GM23338 (cell line): ENCODE measurements around the gene SCN9A. TPM values are rescaled to one million over a fixed set of nuclear protein-coding genes. Genes with fewer than 3 reads are reported as not detected.

Experiments
- ATAC-seq: fragments of 200-7000 bp; cut with Tn5 transposase; 3 replicates; pipeline ENCODE4 v1.9.1; 2020
- DNase-seq: peaks from one replicate; pipeline ENCODE4 v3.0.0-alpha.2; 2015; ENCODE audit warnings: low spot score
- H2AFZ ChIP-seq: fragments of 200-600 bp; sonication (generic); 2 replicates; pipeline ENCODE4 v1.8.0; 2016; ENCODE audit warnings: antibody characterized with exemption, mild to moderate bottlenecking, moderate library complexity
- H3F3A ChIP-seq: fragments of 200-600 bp; sonication (generic); replicated peaks from 2 replicates; pipeline ENCODE4 v1.8.0; 2017; ENCODE audit warnings: antibody characterized with exemption, mixed run types, low read depth
- H3K27ac ChIP-seq: fragments of 200-600 bp; sonication (generic); 2 replicates; pipeline ENCODE4 v1.6.1; 2016; ENCODE audit warnings: low read depth
- H3K27me3 ChIP-seq: fragments of 200-600 bp; sonication (generic); 2 replicates; pipeline ENCODE4 v1.8.0; 2016; ENCODE audit warnings: mild to moderate bottlenecking, mixed run types, moderate library complexity; ENCODE audit not compliant: insufficient read depth
- H3K36me3 ChIP-seq: fragments of 200-600 bp; sonication (generic); 2 replicates; pipeline ENCODE4 v1.8.0; 2016; ENCODE audit warnings: mild to moderate bottlenecking; ENCODE audit not compliant: insufficient read depth
- H3K4me1 ChIP-seq: fragments of 200-600 bp; sonication (generic); 2 replicates; pipeline ENCODE4 v1.8.0; 2016; ENCODE audit warnings: mild to moderate bottlenecking, moderate library complexity; ENCODE audit not compliant: insufficient read depth
- H3K4me2 ChIP-seq: fragments of 200-600 bp; sonication (generic); 2 replicates; pipeline ENCODE4 v1.7.1; 2017; ENCODE audit warnings: mixed run types
- H3K4me3 ChIP-seq: fragments of 200-600 bp; sonication (generic); 2 replicates; pipeline ENCODE4 v1.6.1; 2016; ENCODE audit warnings: mixed run types
- H3K79me2 ChIP-seq: fragments of 200-600 bp; sonication (generic); replicated peaks from 2 replicates; pipeline ENCODE4 v1.8.0; 2017; ENCODE audit warnings: mild to moderate bottlenecking; ENCODE audit not compliant: insufficient read depth
- H3K9me2 ChIP-seq: fragments of 200-600 bp; sonication (generic); 2 replicates; pipeline ENCODE4 v1.8.0; 2017; ENCODE audit not compliant: insufficient read depth
- H4K20me1 ChIP-seq: fragments of 200-600 bp; sonication (generic); replicated peaks from 2 replicates; pipeline ENCODE4 v1.8.0; 2017; ENCODE audit warnings: mild to moderate bottlenecking; ENCODE audit not compliant: insufficient read depth
- H3K27ac Mint-ChIP-seq: 2 replicates; pipeline ENCODE4 v1.8.0; 2020; ENCODE audit warnings: inconsistent platforms, mild to moderate bottlenecking, moderate library complexity, mixed read lengths
- H3K27me3 Mint-ChIP-seq: 3 replicates; pipeline ENCODE4 v1.8.0; 2022; ENCODE audit warnings: low read depth, mild to moderate bottlenecking, moderate library complexity, mixed read lengths, inconsistent platforms; ENCODE audit not compliant: insufficient read depth, poor library complexity
- H3K36me3 Mint-ChIP-seq: 3 replicates; pipeline ENCODE4 v1.8.0; 2021; ENCODE audit warnings: low read depth, mild to moderate bottlenecking, inconsistent platforms, moderate library complexity, mixed read lengths
- H3K4me1 Mint-ChIP-seq: 3 replicates; pipeline ENCODE4 v1.8.0; 2020; ENCODE audit warnings: mild to moderate bottlenecking, inconsistent platforms, mixed read lengths
- H3K4me3 Mint-ChIP-seq: 3 replicates; pipeline ENCODE4 v1.8.0; 2021; ENCODE audit warnings: moderate library complexity, mild to moderate bottlenecking, inconsistent platforms, mixed read lengths
- H3K9me3 Mint-ChIP-seq: 3 replicates; pipeline ENCODE4 v1.8.0; 2020; ENCODE audit warnings: moderate library complexity, mild to moderate bottlenecking, inconsistent platforms, mixed read lengths
- CREB1 ChIP-seq: fragments of 250-450 bp; sonication (Bioruptor Pico); IDR thresholded peaks from 2 replicates; pipeline ENCODE4 v1.5.0; 2020; ENCODE audit warnings: low read depth, mild to moderate bottlenecking, moderate library complexity
- EZH2 ChIP-seq: fragments of 200-600 bp; sonication (generic); IDR thresholded peaks from one replicate; pipeline ENCODE4 v1.8.0; 2017; ENCODE audit warnings: antibody characterized with exemption, mild to moderate bottlenecking, low read depth; ENCODE audit not compliant: unreplicated experiment
- EZH2phosphoT487 ChIP-seq: fragments of 200-600 bp; sonication (generic); IDR thresholded peaks from one replicate; pipeline ENCODE4 v1.8.1; 2018; ENCODE audit warnings: antibody characterized with exemption; ENCODE audit not compliant: unreplicated experiment
- JUNB ChIP-seq: IDR thresholded peaks from one replicate; pipeline ENCODE4 v1.6.1; 2016; ENCODE audit warnings: antibody characterized with exemption; ENCODE audit not compliant: unreplicated experiment
- NANOG ChIP-seq: IDR thresholded peaks from 2 replicates; pipeline ENCODE4 v1.6.1; 2016; ENCODE audit warnings: antibody characterized with exemption, borderline replicate concordance
- POLR2AphosphoS5 ChIP-seq: IDR thresholded peaks from 2 replicates; pipeline ENCODE4 v1.6.1; 2016; ENCODE audit warnings: antibody characterized with exemption, low read depth
- ZNF114 ChIP-seq: fragments of 250-450 bp; sonication (Bioruptor Pico); IDR thresholded peaks from 2 replicates; pipeline ENCODE4 v1.5.0; 2020; ENCODE audit warnings: mild to moderate bottlenecking, moderate library complexity
- ZNF331 ChIP-seq: fragments of 250-450 bp; sonication (Bioruptor Pico); IDR thresholded peaks from 2 replicates; pipeline ENCODE4 v1.5.0; 2020; ENCODE audit warnings: low read depth, mild to moderate bottlenecking, moderate library complexity
- polyA plus RNA-seq: library from polyadenylated mRNA; unstranded; fragments of >200 nt; fragmentation: Nextera tagmentation; extraction: Ambion mirVana; gene quantifications from 2 replicates; pipeline ENCODE4 v1.2.1, GENCODE V29; 2016
- total RNA-seq: library from RNA; depleted of rRNA; stranded (reverse); fragments of >200 nt; shearing (Covaris generic); gene quantifications from 2 replicates; pipeline ENCODE4 v1.2.3, GENCODE V29; 2014
- TF ChIP-seq, protein P1 (sequence below): IDR thresholded peaks from 2 replicates; pipeline ENCODE4 v1.6.1; 2016; ENCODE audit warnings: antibody characterized with exemption
- TF ChIP-seq, protein P2 (sequence below): IDR thresholded peaks from one replicate; pipeline ENCODE4 v1.6.1; 2018; ENCODE audit warnings: antibody characterized with exemption; ENCODE audit not compliant: unreplicated experiment

SCN9A gene
- total and polyA plus RNA-seq, 2 experiments from 2014 or later: 8.8 to 9.5 TPM

DNA sequence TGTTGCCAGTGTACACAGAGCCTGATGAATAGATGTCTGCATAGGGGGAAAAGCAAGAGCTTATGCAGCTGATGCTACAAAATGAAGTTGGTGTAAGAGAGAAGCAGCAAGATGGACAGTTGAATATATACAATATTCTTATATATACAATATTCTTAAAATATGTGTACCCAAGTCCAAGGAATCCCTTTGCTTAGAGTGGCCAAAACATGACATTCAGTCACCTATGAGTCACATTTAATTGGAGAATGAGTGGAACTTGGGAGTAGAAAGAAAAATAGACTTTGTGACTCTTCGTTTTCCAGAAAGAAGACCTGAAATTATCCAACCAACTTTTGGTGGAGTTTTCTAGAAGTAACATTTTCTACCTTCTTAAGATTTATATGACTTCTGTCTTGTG is 81.8 kb downstream of the SCN9A start:
- Histone ChIP-seq H4K20me1 (no peaks in the 10 kb centered on the region), H2AFZ (no peak overlapping the region), H3F3A (no peaks in the 10 kb centered on the region), H3K27me3 (no peaks in the 10 kb centered on the region), H3K9me2 (no peaks in the 10 kb centered on the region; the same call in 1 of the 2 replicates), H3K4me2 (no peak overlapping the region), H3K36me3 (no peaks in the 10 kb centered on the region), H3K4me3 (no peak overlapping the region), H3K4me1 (peaks cover 3% of the 10 kb centered on the region; the same call in 1 of the 2 replicates), H3K79me2 (no peaks in the 10 kb centered on the region), H3K27ac (no peak overlapping the region)
- H3K9me3 Mint-ChIP-seq: peaks cover 15% of the 10 kb centered on the region; the same call in 2 of the 3 replicates
- peaks cover 4% of the 10 kb centered on the region; the same call in 1 of the 3 replicates for H3K4me1 Mint-ChIP-seq
- peaks cover 9% of the 10 kb centered on the region; the same call in 2 of the 3 replicates for H3K36me3 Mint-ChIP-seq
- DNase-seq (no peak), ATAC-seq (no peak)
- no peak overlapping the region for H3K4me3 Mint-ChIP-seq
- H3K27me3 Mint-ChIP-seq: no peaks in the 10 kb centered on the region
- H3K27ac Mint-ChIP-seq: no peak overlapping the region
- TF ChIP-seq, protein P1, sequence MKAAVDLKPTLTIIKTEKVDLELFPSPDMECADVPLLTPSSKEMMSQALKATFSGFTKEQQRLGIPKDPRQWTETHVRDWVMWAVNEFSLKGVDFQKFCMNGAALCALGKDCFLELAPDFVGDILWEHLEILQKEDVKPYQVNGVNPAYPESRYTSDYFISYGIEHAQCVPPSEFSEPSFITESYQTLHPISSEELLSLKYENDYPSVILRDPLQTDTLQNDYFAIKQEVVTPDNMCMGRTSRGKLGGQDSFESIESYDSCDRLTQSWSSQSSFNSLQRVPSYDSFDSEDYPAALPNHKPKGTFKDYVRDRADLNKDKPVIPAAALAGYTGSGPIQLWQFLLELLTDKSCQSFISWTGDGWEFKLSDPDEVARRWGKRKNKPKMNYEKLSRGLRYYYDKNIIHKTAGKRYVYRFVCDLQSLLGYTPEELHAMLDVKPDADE: no peak
- no peak for TF ChIP-seq EZH2
- TF ChIP-seq EZH2phosphoT487: no peak
- no peak for TF ChIP-seq POLR2AphosphoS5

DNA sequence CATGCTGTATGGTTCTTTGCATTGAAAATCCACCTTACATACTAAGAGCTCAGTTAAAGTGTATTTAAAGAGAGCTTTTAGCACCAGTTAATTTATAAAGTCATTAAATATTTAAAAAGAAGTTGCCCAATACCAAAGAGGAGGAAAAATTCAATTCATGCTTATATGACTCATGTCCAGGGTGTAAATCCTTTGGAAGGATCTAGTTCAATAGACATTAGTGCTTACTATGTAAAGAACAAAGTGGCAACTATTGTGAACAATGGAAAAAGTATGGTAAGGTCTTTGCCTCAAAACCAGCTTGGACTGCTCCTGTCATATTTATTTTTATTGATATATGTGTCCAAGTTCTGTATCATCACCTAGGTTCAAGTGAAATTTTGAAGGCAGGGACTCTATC is 90.5 kb downstream of the SCN9A start:
- Mint-ChIP-seq H3K36me3 (peaks cover 4% of the 10 kb centered on the region; the same call in 2 of the 3 replicates), H3K4me3 (no peak overlapping the region), H3K27me3 (peaks cover 3% of the 10 kb centered on the region), H3K27ac (no peak overlapping the region), H3K4me1 (peaks cover 5% of the 10 kb centered on the region), H3K9me3 (peaks cover 8% of the 10 kb centered on the region; the same call in 2 of the 3 replicates)
- ATAC-seq (no peak), DNase-seq (no peak)
- no peak for TF ChIP-seq EZH2phosphoT487
- TF ChIP-seq CREB1 (CRISPR knock-in tag): no peak
- TF ChIP-seq ZNF331 (CRISPR knock-in tag): no peak
- no peak for TF ChIP-seq NANOG
- TF ChIP-seq POLR2AphosphoS5: no peak
- Histone ChIP-seq H3K79me2 (no peaks in the 10 kb centered on the region), H3K4me1 (peaks cover 15% of the 10 kb centered on the region), H3K9me2 (no peaks in the 10 kb centered on the region), H3K36me3 (no peaks in the 10 kb centered on the region), H3F3A (no peaks in the 10 kb centered on the region), H3K27me3 (no peaks in the 10 kb centered on the region), H3K27ac (no peak overlapping the region), H3K4me3 (no peak overlapping the region), H4K20me1 (no peaks in the 10 kb centered on the region), H3K4me2 (no peak overlapping the region), H2AFZ (no peak overlapping the region)

DNA sequence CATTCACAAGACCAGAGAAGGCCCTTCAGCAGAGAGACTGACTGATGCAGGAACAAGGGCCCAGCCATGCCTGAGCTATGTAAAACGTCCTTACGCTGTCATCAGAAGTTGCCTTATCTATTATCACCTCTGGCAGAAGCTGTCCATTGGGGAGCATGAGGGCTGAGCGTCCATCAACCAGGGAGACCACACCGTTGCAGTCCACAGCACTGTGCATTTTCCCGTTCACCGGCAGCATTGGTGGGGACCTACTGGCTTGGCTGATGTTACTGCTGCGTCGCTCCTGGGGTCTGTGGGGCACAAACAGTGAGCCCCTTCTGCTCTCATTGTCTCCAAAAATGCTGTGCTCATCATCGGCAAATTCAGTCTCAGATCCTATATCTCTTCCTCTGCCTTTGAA is 91.4 kb downstream of the SCN9A start:
- no peak overlapping the region for H3K27ac ChIP-seq
- Mint-ChIP-seq H3K4me3 (no peak overlapping the region), H3K9me3 (no peaks in the 10 kb centered on the region; the same call in 2 of the 3 replicates), H3K4me1 (peaks cover 5% of the 10 kb centered on the region), H3K36me3 (no peaks in the 10 kb centered on the region), H3K27me3 (peaks cover 3% of the 10 kb centered on the region), H3K27ac (peak overlapping the region; percentile 18; the same call in 1 of the 2 replicates)
- TF ChIP-seq JUNB (no peak), ZNF114 (CRISPR knock-in tag) (no peak), EZH2phosphoT487 (no peak), NANOG (no peak)
- TF ChIP-seq, protein P2, sequence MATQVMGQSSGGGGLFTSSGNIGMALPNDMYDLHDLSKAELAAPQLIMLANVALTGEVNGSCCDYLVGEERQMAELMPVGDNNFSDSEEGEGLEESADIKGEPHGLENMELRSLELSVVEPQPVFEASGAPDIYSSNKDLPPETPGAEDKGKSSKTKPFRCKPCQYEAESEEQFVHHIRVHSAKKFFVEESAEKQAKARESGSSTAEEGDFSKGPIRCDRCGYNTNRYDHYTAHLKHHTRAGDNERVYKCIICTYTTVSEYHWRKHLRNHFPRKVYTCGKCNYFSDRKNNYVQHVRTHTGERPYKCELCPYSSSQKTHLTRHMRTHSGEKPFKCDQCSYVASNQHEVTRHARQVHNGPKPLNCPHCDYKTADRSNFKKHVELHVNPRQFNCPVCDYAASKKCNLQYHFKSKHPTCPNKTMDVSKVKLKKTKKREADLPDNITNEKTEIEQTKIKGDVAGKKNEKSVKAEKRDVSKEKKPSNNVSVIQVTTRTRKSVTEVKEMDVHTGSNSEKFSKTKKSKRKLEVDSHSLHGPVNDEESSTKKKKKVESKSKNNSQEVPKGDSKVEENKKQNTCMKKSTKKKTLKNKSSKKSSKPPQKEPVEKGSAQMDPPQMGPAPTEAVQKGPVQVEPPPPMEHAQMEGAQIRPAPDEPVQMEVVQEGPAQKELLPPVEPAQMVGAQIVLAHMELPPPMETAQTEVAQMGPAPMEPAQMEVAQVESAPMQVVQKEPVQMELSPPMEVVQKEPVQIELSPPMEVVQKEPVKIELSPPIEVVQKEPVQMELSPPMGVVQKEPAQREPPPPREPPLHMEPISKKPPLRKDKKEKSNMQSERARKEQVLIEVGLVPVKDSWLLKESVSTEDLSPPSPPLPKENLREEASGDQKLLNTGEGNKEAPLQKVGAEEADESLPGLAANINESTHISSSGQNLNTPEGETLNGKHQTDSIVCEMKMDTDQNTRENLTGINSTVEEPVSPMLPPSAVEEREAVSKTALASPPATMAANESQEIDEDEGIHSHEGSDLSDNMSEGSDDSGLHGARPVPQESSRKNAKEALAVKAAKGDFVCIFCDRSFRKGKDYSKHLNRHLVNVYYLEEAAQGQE: no peak
- no peaks in the 10 kb centered on the region for H3K27me3 ChIP-seq
- H2AFZ ChIP-seq: no peak overlapping the region
- ATAC-seq: no peak
- H3K4me3 ChIP-seq: no peak overlapping the region
- H3K36me3 ChIP-seq: no peaks in the 10 kb centered on the region
- no peak overlapping the region for H3K4me2 ChIP-seq
- no peak for DNase-seq
- peaks cover 15% of the 10 kb centered on the region for H3K4me1 ChIP-seq
- H3K79me2 ChIP-seq: no peaks in the 10 kb centered on the region
- H3F3A ChIP-seq: no peaks in the 10 kb centered on the region
- no peaks in the 10 kb centered on the region for H3K9me2 ChIP-seq
- H4K20me1 ChIP-seq: no peaks in the 10 kb centered on the region
